HCT116 (cell line): ENCODE data around the gene FANCD2OS. TPM values are rescaled to one million over a fixed set of nuclear protein-coding genes. Genes with fewer than 3 reads are reported as not detected.

ENCODE experiments used
- ATAC-seq: fragments of 200-7000 bp; cut with Tn5 transposase; 2 replicates; pipeline ENCODE4 v1.9.1; 2020; ENCODE audit warnings: mild to moderate bottlenecking, moderate library complexity
- Bru-seq: library from RNA; stranded (reverse); fragments of 400-500 nt; gene quantifications from one replicate; lab custom pipeline; 2021; lab: Mats Ljungman, UMichigan
- BruChase-seq, 2 experiments: library from RNA; stranded (reverse); fragments of 400-500 nt; gene quantifications; one replicate each; lab custom pipeline; 2021; lab: Mats Ljungman, UMichigan
- BruUV-seq: library from RNA; stranded (reverse); fragments of 400-500 nt; replicated peaks from 2 replicates; lab custom pipeline; 2021; lab: Mats Ljungman, UMichigan
- CTCF ChIA-PET: fragments of 300-600 bp; sonication (Branson Sonifier 250); formaldehyde crosslinking; loops from one replicate; lab custom pipeline; 2021; ENCODE audit warnings: antibody characterized with exemption; lab: Charles Lee
- POLR2A ChIA-PET: fragments of 300-600, 350-600 bp; sonication (Branson Sonifier 250); formaldehyde crosslinking; loops from one replicate; lab custom pipeline; 2021; ENCODE audit warnings: antibody characterized with exemption; lab: Charles Lee
- RAD21 ChIA-PET, 2 experiments: fragments of 300-600 bp; sonication (Branson Sonifier 250); formaldehyde crosslinking; loops; one replicate each; lab custom pipeline; 2023; ENCODE audit warnings: low total read pairs in 2 of 2; ENCODE audit not compliant: uncharacterized antibody in 2 of 2, unreplicated experiment in 2 of 2, low non-redundant PET in 1 of 2; lab: Charles Lee
- DNase-seq: peaks from one replicate; pipeline ENCODE4 v3.0.0-alpha.2; 2010; ENCODE audit warnings: low read depth, low spot score
- H2AFZ ChIP-seq: fragments of 200-600 bp; shearing (Covaris generic), sonication (generic); 2 replicates; pipeline ENCODE4 v1.6.1; 2017; ENCODE audit warnings: low read depth, mixed run types, mixed read lengths, antibody characterized with exemption, low read length; ENCODE audit not compliant: poor library complexity, severe bottlenecking
- H3K27ac ChIP-seq: 2 replicates; pipeline ENCODE4 v1.5.1; 2012; ENCODE audit warnings: low read depth, low read length
- H3K27me3 ChIP-seq: fragments of 200-600 bp; sonication (generic); 2 replicates; pipeline ENCODE4 v1.6.1; 2016; ENCODE audit warnings: mixed run types, low read length, mixed read lengths; ENCODE audit not compliant: insufficient read depth
- H3K36me3 ChIP-seq, 2 experiments: fragments of 200-500 bp in 1 of 2; fragments of 200-600 bp in 1 of 2; sonication (Bioruptor generic) in 1 of 2; sonication (generic) in 1 of 2; 2 replicates each; pipeline versions ENCODE4 v1.5.1 to v1.6.1; 2014 to 2016; ENCODE audit warnings: low read length in 2 of 2, inconsistent platforms in 1 of 2, mixed read lengths in 1 of 2, mixed run types in 1 of 2; ENCODE audit not compliant: insufficient read depth in 2 of 2, control insufficient read depth in 1 of 2
- H3K4me1 ChIP-seq, 2 experiments: fragments of 200-600 bp in 1 of 2; sonication (generic) in 1 of 2; 2 replicates each; pipeline versions ENCODE4 v1.5.1 to v1.6.1; 2012 to 2017; ENCODE audit warnings: low read length in 2 of 2, inconsistent platforms in 1 of 2, mild to moderate bottlenecking in 1 of 2, mixed read lengths in 1 of 2, mixed run types in 1 of 2, moderate library complexity in 1 of 2; ENCODE audit not compliant: insufficient read depth in 2 of 2, control insufficient read depth in 1 of 2
- H3K4me2 ChIP-seq: fragments of 200-600 bp; sonication (generic); 2 replicates; pipeline ENCODE4 v1.6.1; 2017; ENCODE audit warnings: mixed run types, low read length, mixed read lengths
- H3K4me3 ChIP-seq, 2 experiments: fragments of 200-600 bp in 1 of 2; sonication (generic) in 1 of 2; replicated peaks in 1 of 2; 2 replicates each; pipeline ENCODE4 v1.5.1; 2011 to 2016; ENCODE audit warnings: low read length in 2 of 2, control low read depth in 1 of 2, low read depth in 1 of 2, mild to moderate bottlenecking in 1 of 2, mixed read lengths in 1 of 2, mixed run types in 1 of 2
- H3K79me2 ChIP-seq: fragments of 200-600 bp; sonication (generic); 2 replicates; pipeline ENCODE4 v1.6.1; 2017; ENCODE audit warnings: mild to moderate bottlenecking, mixed run types, low read length, moderate library complexity, mixed read lengths; ENCODE audit not compliant: insufficient read depth
- H3K9ac ChIP-seq: fragments of 200-600 bp; sonication (generic); 2 replicates; pipeline ENCODE4 v1.6.1; 2016; ENCODE audit warnings: low read length, mixed read lengths
- H3K9me2 ChIP-seq: fragments of 200-600 bp; sonication (generic), shearing (Covaris generic); 2 replicates; pipeline ENCODE4 v1.6.1; 2017; ENCODE audit warnings: mixed run types, mild to moderate bottlenecking, moderate library complexity; ENCODE audit not compliant: insufficient read depth
- H3K9me3 ChIP-seq, 2 experiments: fragments of 200-500 bp in 1 of 2; fragments of 200-600 bp in 1 of 2; sonication (Bioruptor generic) in 1 of 2; sonication (generic) in 1 of 2; 2 replicates each; pipeline ENCODE4 v1.6.1; 2014 to 2017; ENCODE audit warnings: low read length in 2 of 2, mixed read lengths in 2 of 2, inconsistent platforms in 1 of 2, low read depth in 1 of 2, mild to moderate bottlenecking in 1 of 2, mixed run types in 1 of 2, moderate library complexity in 1 of 2; ENCODE audit not compliant: control insufficient read depth in 1 of 2, insufficient read depth in 1 of 2
- H4K20me1 ChIP-seq: fragments of 200-600 bp; sonication (generic), shearing (Covaris generic); 2 replicates; pipeline ENCODE4 v1.6.1; 2017; ENCODE audit warnings: mixed run types, mild to moderate bottlenecking, moderate library complexity; ENCODE audit not compliant: insufficient read depth
- ATF3 ChIP-seq: IDR thresholded peaks from 2 replicates; pipeline ENCODE4 v1.6.1; 2012
- CBX3 ChIP-seq: IDR thresholded peaks from 2 replicates; pipeline ENCODE4 v1.6.1; 2012; ENCODE audit warnings: low read depth
- CEBPB ChIP-seq: IDR thresholded peaks from 2 replicates; pipeline ENCODE4 v1.6.1; 2012; ENCODE audit warnings: low read depth
- EGR1 ChIP-seq: IDR thresholded peaks from 2 replicates; pipeline ENCODE4 v1.6.1; 2012; ENCODE audit warnings: low read depth
- ELF1 ChIP-seq: IDR thresholded peaks from 2 replicates; pipeline ENCODE4 v1.6.1; 2012; ENCODE audit warnings: low read depth, borderline replicate concordance
- EZH2 ChIP-seq: fragments of 200-600 bp; sonication (generic); IDR thresholded peaks from 2 replicates; pipeline ENCODE4 v1.6.1; 2017; ENCODE audit warnings: antibody characterized with exemption, mixed run types
- EZH2phosphoT487 ChIP-seq: fragments of 200-600 bp; IDR thresholded peaks from 2 replicates; pipeline ENCODE4 v1.6.1; 2018; ENCODE audit warnings: antibody characterized with exemption, borderline replicate concordance
- FOSL1 ChIP-seq: IDR thresholded peaks from 2 replicates; pipeline ENCODE4 v1.6.1; 2012; ENCODE audit warnings: low read depth
- JUND ChIP-seq: IDR thresholded peaks from 2 replicates; pipeline ENCODE4 v1.6.1; 2012
- POLR2A ChIP-seq: IDR thresholded peaks from 2 replicates; pipeline ENCODE4 v1.7.0; 2011; ENCODE audit warnings: borderline replicate concordance; ENCODE audit not compliant: insufficient read depth, insufficient read length; ENCODE audit errors: extremely low read depth
- POLR2AphosphoS5 ChIP-seq: IDR thresholded peaks from 2 replicates; pipeline ENCODE4 v1.6.1; 2011; ENCODE audit warnings: mild to moderate bottlenecking, low read depth, low read length, moderate library complexity
- RAD21 ChIP-seq: IDR thresholded peaks from 2 replicates; pipeline ENCODE4 v1.6.1; 2012; ENCODE audit warnings: low read depth, mild to moderate bottlenecking
- SIN3A ChIP-seq: IDR thresholded peaks from 2 replicates; pipeline ENCODE4 v1.6.1; 2012; ENCODE audit warnings: low read depth
- SP1 ChIP-seq: IDR thresholded peaks from 2 replicates; pipeline ENCODE4 v1.6.1; 2012; ENCODE audit warnings: low read depth
- SRF ChIP-seq: IDR thresholded peaks from 2 replicates; pipeline ENCODE4 v1.6.1; 2012; ENCODE audit warnings: low read depth
- ZBTB33 ChIP-seq: IDR thresholded peaks from 2 replicates; pipeline ENCODE4 v1.6.1; 2011; ENCODE audit warnings: mild to moderate bottlenecking, low read length, moderate library complexity; ENCODE audit not compliant: insufficient replicate concordance; ENCODE audit errors: extremely low read depth
- ZFX ChIP-seq: fragments of 450-650 bp; IDR thresholded peaks from 2 replicates; pipeline ENCODE4 v1.6.1; 2017
- ZNF274 ChIP-seq: fragments of 200-500 bp; sonication (Bioruptor generic); IDR thresholded peaks from 2 replicates; pipeline ENCODE4 v1.6.1; 2014; ENCODE audit warnings: mild to moderate bottlenecking, low read depth, low read length, inconsistent platforms
- intact Hi-C: fragments of 100-400 bp; cut with micrococcal nuclease; formaldehyde crosslinking; loops from 2 replicates; pipeline ENCODE4 v1.10.0; 2022
- long read RNA-seq: library from polyadenylated mRNA; unstranded; transcript quantifications from one replicate; pipeline ENCODE4 v2.0.0, GENCODE V29; 2021; ENCODE audit not compliant: unreplicated experiment
- polyA plus RNA-seq: library from polyadenylated mRNA; unstranded; fragments of >200 nt; gene quantifications from 2 replicates; pipeline ENCODE4 v1.2.1, GENCODE V29; 2012; ENCODE audit warnings: missing spikeins
- total RNA-seq: library from RNA; stranded (reverse); gene quantifications from one replicate; pipeline ENCODE4 v1.2.1, GENCODE V29; 2021; ENCODE audit not compliant: unreplicated experiment
- TF ChIP-seq, protein P1 (sequence below): IDR thresholded peaks from 2 replicates; pipeline ENCODE4 v1.6.1; 2012
- TF ChIP-seq, protein P2 (sequence below): IDR thresholded peaks from 2 replicates; pipeline ENCODE4 v1.6.1; 2012; ENCODE audit warnings: low read depth

The FANCD2OS gene, protein sequence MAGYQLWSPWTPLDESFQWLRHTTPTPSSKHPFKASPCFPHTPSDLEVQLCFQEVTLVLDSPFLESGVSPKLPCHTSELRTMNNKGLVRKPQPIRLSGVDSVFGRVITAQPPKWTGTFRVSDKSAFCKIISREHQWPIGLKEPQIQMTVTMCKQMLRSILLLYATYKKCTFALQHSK
- not detected for total RNA-seq
- 0.22 TPM in 1 of 2 replicates, not detected in the other for polyA plus RNA-seq
- Bru-seq, nascent RNA: percentile 3 among the genes with signal in this experiment
- BruChase-seq, experiment 1, labeled RNA remaining after a 6-hour chase: percentile 7 among the genes with signal in this experiment
- not detected for BruChase-seq, experiment 2, labeled RNA remaining after a 2-hour chase
- long read RNA-seq, partial matches to known transcripts: 0 of 1 reads
- long read RNA-seq, other reads (novel, unspliced or antisense): 1 of 1 reads

DNA sequence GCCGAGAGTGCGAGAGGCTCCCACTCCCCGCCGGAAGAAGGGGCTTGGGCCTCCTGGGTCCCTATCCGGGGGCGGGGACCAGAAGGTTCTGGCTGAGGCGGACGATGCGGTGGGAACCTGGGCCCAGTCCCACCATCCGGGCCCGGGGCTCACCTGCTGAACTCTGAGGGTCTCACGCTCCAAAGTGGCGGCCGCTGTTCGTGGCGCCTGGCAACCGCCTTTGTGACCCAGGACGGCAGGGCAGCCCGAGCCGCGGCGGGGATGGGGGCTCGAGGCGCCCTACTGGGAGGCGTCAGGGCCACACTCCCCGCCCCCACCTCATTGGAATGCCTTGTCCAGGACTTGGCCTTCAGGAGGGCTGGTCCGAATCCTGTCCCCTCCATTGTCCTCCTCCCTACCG, at the start of gene FANCD2OS:
Gene FANCD2OS, minus strand, starts transcription at position 165 of the 400 bp plus-strand sequence. CDS start 3,481 bp downstream, outside the sequence.
- Histone ChIP-seq H3K9ac (no peak within 1 kb of the TSS), H3K4me2 (no peak within 1 kb of the TSS), H3K4me3 (no peak within 1 kb of the TSS), H3K4me1 (no peaks in the 10 kb centered on the region), H3K9me2 (no peaks in the 10 kb centered on the region), H3K27me3 (no peaks in the 10 kb centered on the region), H3K79me2 (no peaks in the 10 kb centered on the region), H3K36me3 (no peaks in the 10 kb centered on the region), H4K20me1 (no peaks in the 10 kb centered on the region), H2AFZ (no peak within 1 kb of the TSS), H3K9me3 (no peaks in the 10 kb centered on the region), H3K27ac (no peak within 1 kb of the TSS)
- POLR2A ChIA-PET: no interaction called here
- TF ChIP-seq POLR2AphosphoS5 (no peak), POLR2A (no peak), ELF1 (no peak), ZBTB33 (no peak), EZH2 (no peak), SIN3A (no peak), EGR1 (no peak), FOSL1 (no peak), ZFX (no peak), CEBPB (no peak), RAD21 (no peak), EZH2phosphoT487 (no peak), SRF (no peak), SP1 (no peak), CBX3 (no peak), JUND (no peak), ZNF274 (no peak), ATF3 (no peak)
- TF ChIP-seq, protein P1, sequence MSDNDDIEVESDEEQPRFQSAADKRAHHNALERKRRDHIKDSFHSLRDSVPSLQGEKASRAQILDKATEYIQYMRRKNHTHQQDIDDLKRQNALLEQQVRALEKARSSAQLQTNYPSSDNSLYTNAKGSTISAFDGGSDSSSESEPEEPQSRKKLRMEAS: no peak
- TF ChIP-seq, protein P2, sequence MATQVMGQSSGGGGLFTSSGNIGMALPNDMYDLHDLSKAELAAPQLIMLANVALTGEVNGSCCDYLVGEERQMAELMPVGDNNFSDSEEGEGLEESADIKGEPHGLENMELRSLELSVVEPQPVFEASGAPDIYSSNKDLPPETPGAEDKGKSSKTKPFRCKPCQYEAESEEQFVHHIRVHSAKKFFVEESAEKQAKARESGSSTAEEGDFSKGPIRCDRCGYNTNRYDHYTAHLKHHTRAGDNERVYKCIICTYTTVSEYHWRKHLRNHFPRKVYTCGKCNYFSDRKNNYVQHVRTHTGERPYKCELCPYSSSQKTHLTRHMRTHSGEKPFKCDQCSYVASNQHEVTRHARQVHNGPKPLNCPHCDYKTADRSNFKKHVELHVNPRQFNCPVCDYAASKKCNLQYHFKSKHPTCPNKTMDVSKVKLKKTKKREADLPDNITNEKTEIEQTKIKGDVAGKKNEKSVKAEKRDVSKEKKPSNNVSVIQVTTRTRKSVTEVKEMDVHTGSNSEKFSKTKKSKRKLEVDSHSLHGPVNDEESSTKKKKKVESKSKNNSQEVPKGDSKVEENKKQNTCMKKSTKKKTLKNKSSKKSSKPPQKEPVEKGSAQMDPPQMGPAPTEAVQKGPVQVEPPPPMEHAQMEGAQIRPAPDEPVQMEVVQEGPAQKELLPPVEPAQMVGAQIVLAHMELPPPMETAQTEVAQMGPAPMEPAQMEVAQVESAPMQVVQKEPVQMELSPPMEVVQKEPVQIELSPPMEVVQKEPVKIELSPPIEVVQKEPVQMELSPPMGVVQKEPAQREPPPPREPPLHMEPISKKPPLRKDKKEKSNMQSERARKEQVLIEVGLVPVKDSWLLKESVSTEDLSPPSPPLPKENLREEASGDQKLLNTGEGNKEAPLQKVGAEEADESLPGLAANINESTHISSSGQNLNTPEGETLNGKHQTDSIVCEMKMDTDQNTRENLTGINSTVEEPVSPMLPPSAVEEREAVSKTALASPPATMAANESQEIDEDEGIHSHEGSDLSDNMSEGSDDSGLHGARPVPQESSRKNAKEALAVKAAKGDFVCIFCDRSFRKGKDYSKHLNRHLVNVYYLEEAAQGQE: no peak
- intact Hi-C loops: no loop called here
- CTCF ChIA-PET: no interaction called here
- RAD21 ChIA-PET: no interaction called here
- BruUV-seq: no TSS peak
- DNase-seq (no peak), ATAC-seq (no peak)
